ENCODE measurements around the gene CMTM5.
"Not testable (repeated sequence)": the region's sequence is repeated elsewhere in the genome, so short reads cannot be mapped to it uniquely, and the experiment has no call there.

CMTM5 gene

DNA sequence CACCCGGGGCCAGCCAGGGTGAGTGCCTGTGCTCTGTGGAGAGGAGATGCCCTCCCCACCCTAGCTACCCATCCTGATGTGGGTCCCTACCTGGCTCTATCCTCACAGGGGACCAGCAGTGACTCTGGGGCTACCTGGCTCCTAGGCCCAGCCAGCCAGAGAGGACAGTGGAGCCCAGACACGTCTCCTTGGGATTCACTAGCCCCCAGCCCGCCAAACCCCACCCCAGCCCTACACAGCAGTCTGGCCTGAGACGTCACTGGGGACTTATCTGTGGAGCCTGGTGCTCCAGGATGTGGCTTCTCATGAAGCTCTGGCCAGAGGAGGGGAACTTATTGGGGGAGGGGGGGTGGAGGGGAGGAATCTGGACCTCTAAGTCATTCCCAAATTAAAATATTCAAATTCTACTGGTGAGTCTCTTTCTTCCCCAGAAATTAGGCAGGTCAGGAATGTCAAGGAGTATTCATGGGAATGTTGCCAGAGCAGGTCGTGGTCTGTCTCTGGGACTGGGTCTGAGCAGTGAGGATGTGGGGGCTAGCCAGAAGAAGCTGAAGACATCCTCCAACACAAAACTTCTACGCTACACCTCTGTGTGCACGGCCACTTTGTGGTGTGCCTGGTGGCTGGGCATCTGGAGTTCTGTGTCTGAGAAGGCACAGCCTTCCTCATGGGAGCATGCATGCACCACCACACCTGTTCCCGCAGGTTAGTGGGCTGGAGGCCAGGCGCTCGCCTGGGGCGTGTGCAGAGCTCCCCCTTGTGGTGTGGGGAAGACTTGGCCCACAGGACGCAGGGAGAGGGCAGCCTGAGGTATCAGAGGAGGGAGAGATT lies 2.7 kb downstream of the CMTM5 start:
- DNase-seq: peak; percentile 72 to 74

- no peak for DNase-seq
Observed at GRCh38 chr14:23380197-23380914, 3.5 kb downstream of the CMTM5 start.

- no peak for DNase-seq
Observed at GRCh38 chr14:23380976-23381375, 4.1 kb downstream of the CMTM5 start.

DNA sequence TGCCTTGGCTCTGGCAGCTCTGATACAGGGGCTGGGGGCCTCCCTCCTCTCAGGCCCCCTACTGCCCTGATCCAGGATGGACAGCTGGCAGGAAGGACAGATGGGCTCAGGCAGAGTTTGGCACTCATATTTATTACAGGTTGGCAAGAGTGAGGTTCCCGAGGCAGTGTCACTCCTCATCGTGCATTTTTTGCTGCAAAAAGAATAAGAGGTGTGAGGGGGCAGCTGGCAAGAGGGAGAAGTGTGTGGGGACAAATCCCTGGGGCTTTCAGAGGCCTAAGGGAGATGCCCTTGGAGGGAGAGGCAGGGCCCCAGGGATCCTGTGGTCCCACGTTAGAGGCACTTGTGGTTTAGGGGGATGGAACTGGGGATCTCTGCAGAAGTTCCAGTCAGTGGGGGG lies 5.0 kb downstream of the CMTM5 start:
- no peak for DNase-seq

DNA sequence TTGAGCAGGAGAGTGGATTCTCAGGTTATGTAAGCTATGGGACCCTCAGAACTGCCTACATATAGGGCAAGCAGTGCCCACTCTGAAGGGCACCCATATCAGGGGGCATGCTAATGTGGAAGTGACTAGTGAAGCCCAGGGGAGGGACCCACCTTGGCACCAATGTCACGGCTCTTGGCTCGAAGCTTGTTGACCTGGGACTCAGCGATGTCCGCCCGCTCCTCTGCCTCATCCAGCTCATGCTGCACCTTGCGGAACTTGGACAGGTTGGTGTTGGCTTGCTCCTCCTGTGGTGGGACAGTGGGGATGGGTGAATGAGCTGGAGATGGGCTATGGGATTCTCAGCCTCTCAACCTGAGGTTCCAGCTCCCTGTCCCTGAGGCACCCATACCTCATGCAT lies 5.4 kb downstream of the CMTM5 start:
- DNase-seq: no peak

DNA sequence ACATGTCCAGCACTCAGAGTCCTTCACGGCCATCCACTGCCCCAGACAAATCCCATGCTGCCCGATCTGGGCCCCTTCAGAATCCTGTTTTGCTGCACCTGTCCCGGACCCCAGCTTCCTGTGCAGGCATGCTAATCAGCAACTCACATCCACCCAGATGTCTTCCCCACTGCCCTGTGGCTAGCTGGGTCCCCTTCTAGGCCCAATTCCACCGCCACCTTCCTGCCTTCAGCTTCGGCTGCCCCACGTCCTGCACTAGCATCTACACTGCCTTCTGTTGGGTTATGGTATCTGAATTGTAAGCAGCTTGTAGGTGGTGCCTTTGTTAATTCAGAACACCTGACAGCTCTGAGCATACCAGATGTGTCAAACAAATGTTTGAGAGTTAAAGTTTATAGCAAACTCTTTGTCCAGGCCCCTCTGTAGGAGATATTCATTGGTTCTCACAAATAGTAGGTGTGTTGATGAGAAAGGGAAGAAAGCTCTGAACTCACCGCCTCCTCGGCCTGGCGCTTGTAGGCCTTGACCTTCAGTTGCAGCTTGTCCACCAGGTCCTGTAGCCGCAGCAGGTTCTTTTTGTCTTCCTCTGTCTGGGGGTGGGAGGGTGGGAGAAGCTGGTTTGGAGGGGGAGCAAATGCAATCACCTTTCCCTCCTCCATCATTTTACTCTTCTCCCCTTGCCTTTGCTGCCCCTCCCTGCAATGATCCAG lies 6.0 kb downstream of the CMTM5 start:
- DNase-seq: no peak

- DNase-seq: no peak
Observed at GRCh38 chr14:23384364-23385080, 7.7 kb downstream of the CMTM5 start.

DNA sequence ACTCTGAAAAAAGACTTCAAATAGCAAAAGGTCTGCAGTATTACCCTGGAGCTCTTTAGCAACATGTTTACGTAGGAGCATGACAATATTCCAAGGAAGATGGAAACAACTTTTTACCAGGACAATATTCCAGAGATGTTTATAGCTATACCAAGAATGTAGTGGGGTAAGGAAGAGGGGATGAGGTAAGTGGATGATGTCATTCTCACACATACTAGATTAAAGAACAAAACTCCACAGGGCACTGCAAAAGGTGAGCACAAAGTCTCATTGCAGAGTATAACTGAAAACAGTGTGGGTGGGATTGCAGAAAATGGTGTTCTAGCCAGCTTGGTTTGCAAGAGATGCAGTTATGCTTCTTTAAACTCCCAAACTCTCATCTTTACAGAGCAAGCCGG lies 8.4 kb downstream of the CMTM5 start:
- DNase-seq: no peak

GRCh38 chr14:23385642-23386265 lies 8.9 kb downstream of the CMTM5 start:
- DNase-seq: no peak

GRCh38 chr14:23386266-23386657 lies 9.4 kb downstream of the CMTM5 start:
- not testable (repeated sequence) for DNase-seq

DNA sequence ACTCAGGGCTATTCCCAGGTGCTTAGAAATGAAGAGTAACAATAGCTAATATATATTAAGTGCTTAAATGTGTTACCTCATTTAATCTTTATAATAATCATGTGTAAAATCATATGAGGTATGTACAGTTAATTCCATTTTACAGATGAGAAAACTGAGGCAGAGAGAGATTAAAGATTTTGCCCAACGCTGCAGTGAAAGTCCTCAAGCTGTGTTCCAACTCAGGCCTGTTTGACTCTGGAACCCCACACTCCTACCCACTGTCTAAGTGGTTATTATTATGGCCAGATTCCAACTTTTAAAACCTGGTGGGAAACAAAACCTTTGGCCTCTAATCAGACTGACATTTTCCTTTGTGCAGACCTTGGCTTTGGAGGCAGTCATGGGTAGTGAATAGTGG lies 10.2 kb downstream of the CMTM5 start:
- DNase-seq: no peak

- DNase-seq: no peak
Observed at GRCh38 chr14:23387916-23388882, 11.4 kb downstream of the CMTM5 start.

- DNase-seq: no peak
Observed at GRCh38 chr14:23388996-23389395, 12.2 kb downstream of the CMTM5 start.

DNA sequence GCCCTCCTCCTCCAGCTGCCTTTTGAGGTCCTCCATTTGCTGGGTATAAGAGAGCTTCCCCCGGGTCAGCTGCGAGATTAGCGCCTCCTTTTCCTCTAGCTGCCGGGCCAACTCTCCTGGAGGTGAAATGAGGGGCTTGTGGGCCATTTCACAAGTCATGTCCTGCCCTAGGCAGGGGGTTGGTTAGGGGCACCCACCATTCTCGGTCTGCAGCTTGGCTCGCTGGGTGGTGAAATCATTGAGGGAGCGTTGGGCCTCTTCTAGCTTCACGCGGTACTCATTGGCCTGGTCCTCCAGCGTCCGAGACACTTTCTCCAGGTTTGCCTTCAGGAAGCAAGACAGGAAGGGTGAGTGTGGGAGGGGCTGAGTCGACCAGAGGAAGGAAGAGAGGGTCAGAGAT lies 12.6 kb downstream of the CMTM5 start:
- DNase-seq: no peak

GRCh38 chr14:23389871-23390270 lies 13.0 kb downstream of the CMTM5 start:
- DNase-seq: not testable (repeated sequence)

DNA sequence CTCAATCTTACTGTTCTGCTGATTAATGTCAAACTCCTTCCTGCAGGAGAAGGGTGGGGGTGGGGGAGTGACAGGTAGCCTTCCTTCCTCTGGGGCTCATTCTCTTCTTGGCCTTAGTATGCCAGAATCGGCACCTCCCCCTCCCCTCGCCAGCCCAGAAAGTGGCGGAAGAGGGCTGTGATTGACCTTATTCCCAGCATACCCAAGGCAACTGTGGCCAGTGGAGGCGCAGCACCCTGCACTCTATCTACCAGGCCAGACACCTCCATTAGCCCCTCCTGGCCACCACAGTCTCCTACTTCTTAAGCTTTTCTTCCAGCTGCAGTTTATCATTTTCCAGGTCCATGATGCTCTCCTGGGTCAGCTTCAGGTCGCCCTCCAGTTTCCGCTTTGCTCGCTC lies 15.8 kb downstream of the CMTM5 start:
- no peak for DNase-seq

DNA sequence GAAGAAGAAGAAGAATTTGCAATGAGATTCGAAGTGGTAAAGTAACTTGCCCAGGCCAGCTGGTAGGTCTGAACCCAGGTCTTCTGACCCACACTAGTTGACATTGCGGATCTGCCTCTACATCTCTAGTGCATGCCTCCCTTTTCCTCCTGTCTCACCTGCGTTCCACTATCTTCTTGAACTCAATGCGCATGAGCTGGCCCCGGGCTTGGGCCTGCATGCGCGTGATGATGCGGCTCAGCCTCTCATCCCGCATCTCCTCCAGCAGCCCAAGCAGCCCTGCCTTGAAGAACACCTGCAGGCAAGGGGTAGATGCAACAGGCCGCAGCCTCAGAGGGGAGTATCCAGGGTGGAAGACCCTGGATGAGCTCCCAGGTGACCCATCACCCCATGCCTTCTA lies 19.3 kb downstream of the CMTM5 start:
- no peak for DNase-seq

GRCh38 chr14:23396781-23397407 lies 20.0 kb downstream of the CMTM5 start:
- DNase-seq: no peak

DNA sequence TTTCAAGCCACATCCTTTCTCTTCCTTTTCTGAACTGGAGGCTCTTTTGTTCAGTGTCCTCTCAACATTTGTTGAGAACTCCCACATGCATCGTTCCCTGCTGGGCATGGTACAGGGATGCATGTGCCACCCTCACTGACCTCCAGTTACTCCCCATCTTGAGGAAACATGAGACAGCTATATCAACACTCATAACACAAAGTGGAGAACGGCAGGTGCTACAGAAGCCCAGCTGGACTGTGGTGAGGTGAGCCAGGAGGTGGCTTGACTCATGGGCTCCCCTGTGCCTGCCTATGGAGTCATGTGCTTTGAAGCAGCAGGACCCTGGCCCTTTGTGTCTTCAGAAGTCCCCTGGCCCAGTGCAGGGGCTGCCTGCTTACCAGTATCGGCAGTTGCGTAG lies 21.5 kb downstream of the CMTM5 start:
- no peak for DNase-seq

GRCh38 chr14:23399136-23399535 lies 22.3 kb downstream of the CMTM5 start:
- no peak for DNase-seq

DNA sequence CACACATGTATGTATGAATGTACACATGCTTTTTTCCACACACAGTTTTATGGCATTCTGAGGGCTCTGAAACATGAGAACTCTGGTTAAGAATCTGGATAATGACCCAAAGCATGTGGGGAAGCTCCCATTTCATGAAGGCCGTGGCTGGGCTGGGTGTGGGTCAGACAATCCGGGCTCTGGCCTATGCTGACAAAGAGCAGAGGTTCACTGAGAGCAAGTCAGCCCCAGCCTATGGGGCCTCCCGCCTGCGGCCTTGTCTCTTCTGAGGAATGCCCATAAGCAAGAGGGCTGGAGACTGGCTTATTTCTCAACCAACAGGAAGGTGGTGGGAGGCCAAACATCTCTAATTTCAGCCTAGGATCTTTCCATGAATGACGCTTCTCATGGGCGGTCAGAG lies 22.7 kb downstream of the CMTM5 start:
- no peak for DNase-seq

All from stimulated activated CD4-positive, alpha-beta T cell treated with anti-CD3 and anti-CD28 coated beads, Interleukin-2, amount 100 ng/mL, for 24 hours (primary cell).